Activated CD8-positive, alpha-beta memory T cell treated with anti-CD3 and anti-CD28 coated beads, Interleukin-2, amount 50 U/mL, for 1 hour (primary cell): ENCODE measurements around the gene METRN.
"Not testable (repeated sequence)": the region's sequence is repeated elsewhere in the genome, so short reads cannot be mapped to it uniquely, and the experiment has no call there.

Source experiments
- DNase-seq: peaks from one replicate; pipeline ENCODE4 v3.0.0-alpha.2; 2020; ENCODE audit errors: extremely low read depth

Gene METRN

GRCh38 chr16:691242-691641 lies 23.7 kb upstream of the METRN start:
- not testable (repeated sequence) for DNase-seq

GRCh38 chr16:692356-693108 lies 22.4 kb upstream of the METRN start:
- DNase-seq: no peak

GRCh38 chr16:693364-693763 lies 21.6 kb upstream of the METRN start:
- DNase-seq: no peak

- DNase-seq: no peak
These were observed 21.2 kb upstream of the METRN start for GRCh38 chr16:693766-694165.

- no peak for DNase-seq
These were observed 20.6 kb upstream of the METRN start for GRCh38 chr16:694187-694862.

- no peak for DNase-seq
These were observed 20.0 kb upstream of the METRN start for GRCh38 chr16:694863-695354.

GRCh38 chr16:695355-696089 lies 19.4 kb upstream of the METRN start:
- no peak for DNase-seq

GRCh38 chr16:698911-699671 lies 15.8 kb upstream of the METRN start:
- DNase-seq: no peak

GRCh38 chr16:700684-701584 lies 14.0 kb upstream of the METRN start:
- DNase-seq: no peak

- no peak for DNase-seq
These were observed 12.6 kb upstream of the METRN start for GRCh38 chr16:702341-702740.

GRCh38 chr16:703406-703805 lies 11.5 kb upstream of the METRN start:
- DNase-seq: no peak

GRCh38 chr16:704047-704446 lies 10.9 kb upstream of the METRN start:
- DNase-seq: no peak

GRCh38 chr16:704552-705380 lies 10.2 kb upstream of the METRN start:
- no peak for DNase-seq

- no peak for DNase-seq
These were observed 9.3 kb upstream of the METRN start, which contains the start of gene FBXL16 for GRCh38 chr16:705431-706188. TSS of gene FBXL16 (minus strand) at chr16:705801. CDS start at chr16:697405, 8,396 bp downstream.

- no peak for DNase-seq
These were observed 8.5 kb upstream of the METRN start for GRCh38 chr16:706189-707061.

GRCh38 chr16:707062-707538 lies 7.8 kb upstream of the METRN start:
- no peak for DNase-seq

GRCh38 chr16:708019-708418 lies 6.9 kb upstream of the METRN start:
- DNase-seq: no peak

- no peak for DNase-seq
These were observed 6.0 kb upstream of the METRN start for GRCh38 chr16:708959-709358.
